ENCODE results near the gene RAD23A.

The RAD23A gene

GRCh38 chr19:12930002-12930645 is 15.5 kb upstream of the RAD23A start:
- Histone ChIP-seq H3K18ac (ENCODE audit: low read depth in 1 of 2, low read length in 2 of 2) (no peak overlapping the region), H3K14ac (ENCODE audit: low read length in 2 of 2) (no peak overlapping the region), H4K8ac (ENCODE audit: low read length) (no peak overlapping the region), H2BK15ac (ENCODE audit: low read depth, poor library complexity, severe bottlenecking) (no peak overlapping the region), H3K9me3 (ENCODE audit: control insufficient read depth, low read length) (no peaks in the 10 kb centered on the region), H3K4me3 (ENCODE audit: insufficient read depth in 1 of 2, low read depth in 1 of 2, low read length in 2 of 2) (no peak overlapping the region), H2AFZ (ENCODE audit: low read depth, low read length) (no peak overlapping the region), H3K36me3 (ENCODE audit: control insufficient read depth in 1 of 2, insufficient read depth in 2 of 2, low read depth in 1 of 2, low read length in 2 of 2) (peaks cover 42 to 51% of the 10 kb centered on the region in 2 experiments), H3K79me1 (replicated peaks; ENCODE audit: low read length, poor library complexity, severe bottlenecking) (peaks cover 27% of the 10 kb centered on the region), H3K4me2 (ENCODE audit: low read length, poor library complexity, severe bottlenecking) (no peak overlapping the region), H2BK5ac (ENCODE audit: low read depth, low read length, poor library complexity, severe bottlenecking) (no peak overlapping the region), H4K91ac (ENCODE audit: low read length) (no peak overlapping the region), H2AK5ac (ENCODE audit: low read length, severe bottlenecking) (no peak overlapping the region), H3K27me3 (ENCODE audit: control insufficient read depth in 1 of 2, insufficient read depth in 1 of 2, low read length in 2 of 2) (no peaks in the 10 kb centered on the region), H3K27ac (ENCODE audit: low read length, poor library complexity, severe bottlenecking) (no peak overlapping the region), H3K23ac (ENCODE audit: low read length in 2 of 2) (no peak overlapping the region), H3K9ac (ENCODE audit: low read length) (no peak overlapping the region), H3K4ac (ENCODE audit: low read depth in 1 of 2, low read length in 2 of 2) (no peak overlapping the region), H2BK120ac (ENCODE audit: low read depth, low read length) (no peak overlapping the region), H3K4me1 (ENCODE audit: control insufficient read depth, insufficient read depth, low read depth, low read length) (peaks cover 12% of the 10 kb centered on the region), H2BK12ac (ENCODE audit: low read length in 2 of 2) (no peak overlapping the region)
- DNase-seq: no peak
- 97% methylated on average over 14 of the region's 19 CpGs for WGBS

- peak overlapping the region; percentile 99 for H3K4me3 ChIP-seq (ENCODE audit: insufficient read depth in 1 of 2, low read depth in 1 of 2, low read length in 2 of 2)
- H3K27ac ChIP-seq (ENCODE audit: low read length, poor library complexity, severe bottlenecking): peak overlapping the region; percentile 27
- peak overlapping the region in 1 of 2 experiments; percentile 66 for H3K23ac ChIP-seq (ENCODE audit: low read length in 2 of 2)
- peak overlapping the region; percentile 97 for H3K9ac ChIP-seq (ENCODE audit: low read length)
- H2AK5ac ChIP-seq (ENCODE audit: low read length, severe bottlenecking): no peak overlapping the region
- peak overlapping the region in 1 of 2 experiments; percentile 82 for H3K4ac ChIP-seq (ENCODE audit: low read depth in 1 of 2, low read length in 2 of 2)
- no peak overlapping the region for H2BK120ac ChIP-seq (ENCODE audit: low read depth, low read length)
- no peaks in the 10 kb centered on the region for H3K9me3 ChIP-seq (ENCODE audit: control insufficient read depth, low read length)
- H3K4me1 ChIP-seq (ENCODE audit: control insufficient read depth, insufficient read depth, low read depth, low read length): peaks cover 17% of the 10 kb centered on the region
- peak overlapping the region in 1 of 2 experiments; percentile 99 for H3K14ac ChIP-seq (ENCODE audit: low read length in 2 of 2)
- H2BK15ac ChIP-seq (ENCODE audit: low read depth, poor library complexity, severe bottlenecking): no peak overlapping the region
- peaks cover 28 to 29% of the 10 kb centered on the region in 2 experiments for H3K36me3 ChIP-seq (ENCODE audit: control insufficient read depth in 1 of 2, insufficient read depth in 2 of 2, low read depth in 1 of 2, low read length in 2 of 2)
- H2BK5ac ChIP-seq (ENCODE audit: low read depth, low read length, poor library complexity, severe bottlenecking): no peak overlapping the region
- peak overlapping the region; percentile 51 for H2AFZ ChIP-seq (ENCODE audit: low read depth, low read length)
- no peak overlapping the region for H4K91ac ChIP-seq (ENCODE audit: low read length)
- no peak overlapping the region for H2BK12ac ChIP-seq (ENCODE audit: low read length in 2 of 2)
- H3K18ac ChIP-seq (ENCODE audit: low read depth in 1 of 2, low read length in 2 of 2): peak overlapping the region; percentile 99
- peak overlapping the region; percentile 35 for H4K8ac ChIP-seq (ENCODE audit: low read length)
- no peak for DNase-seq
- 43% methylated on average over 16 of the region's 16 CpGs for WGBS
- H3K27me3 ChIP-seq (ENCODE audit: control insufficient read depth in 1 of 2, insufficient read depth in 1 of 2, low read length in 2 of 2): no peaks in the 10 kb centered on the region
- peaks cover 23% of the 10 kb centered on the region for H3K79me1 ChIP-seq (replicated peaks; ENCODE audit: low read length, poor library complexity, severe bottlenecking)
- H3K4me2 ChIP-seq (ENCODE audit: low read length, poor library complexity, severe bottlenecking): peak overlapping the region; percentile 78
Measured at GRCh38 chr19:12932392-12933286, 13.0 kb upstream of the RAD23A start.

- Histone ChIP-seq H2BK120ac (ENCODE audit: low read depth, low read length) (no peak within 1 kb of the TSS), H4K91ac (ENCODE audit: low read length) (peak within 1 kb of the TSS; percentile 95), H3K4me2 (ENCODE audit: low read length, poor library complexity, severe bottlenecking) (peak within 1 kb of the TSS; percentile 78), H3K27ac (ENCODE audit: low read length, poor library complexity, severe bottlenecking) (peak within 1 kb of the TSS; percentile 27), H2BK15ac (ENCODE audit: low read depth, poor library complexity, severe bottlenecking) (no peak within 1 kb of the TSS), H2AK5ac (ENCODE audit: low read length, severe bottlenecking) (peak within 1 kb of the TSS; percentile 27), H3K4me1 (ENCODE audit: control insufficient read depth, insufficient read depth, low read depth, low read length) (peaks cover 19% of the 10 kb centered on the region), H3K36me3 (ENCODE audit: control insufficient read depth in 1 of 2, insufficient read depth in 2 of 2, low read depth in 1 of 2, low read length in 2 of 2) (peaks cover 21 to 23% of the 10 kb centered on the region in 2 experiments), H3K79me1 (replicated peaks; ENCODE audit: low read length, poor library complexity, severe bottlenecking) (peaks cover 20% of the 10 kb centered on the region), H2BK12ac (ENCODE audit: low read length in 2 of 2) (peak within 1 kb of the TSS in 1 of 2 experiments; percentile 56), H2AFZ (ENCODE audit: low read depth, low read length) (peak within 1 kb of the TSS; percentile 60), H3K4ac (ENCODE audit: low read depth in 1 of 2, low read length in 2 of 2) (peak within 1 kb of the TSS; percentile 46 to 90), H3K4me3 (ENCODE audit: insufficient read depth in 1 of 2, low read depth in 1 of 2, low read length in 2 of 2) (peak within 1 kb of the TSS; percentile 99), H3K9ac (ENCODE audit: low read length) (peak within 1 kb of the TSS; percentile 97), H3K9me3 (ENCODE audit: control insufficient read depth, low read length) (no peaks in the 10 kb centered on the region), H3K23ac (ENCODE audit: low read length in 2 of 2) (peak within 1 kb of the TSS in 1 of 2 experiments; percentile 66), H3K27me3 (ENCODE audit: control insufficient read depth in 1 of 2, insufficient read depth in 1 of 2, low read length in 2 of 2) (no peaks in the 10 kb centered on the region), H3K14ac (ENCODE audit: low read length in 2 of 2) (peak within 1 kb of the TSS in 1 of 2 experiments; percentile 99), H4K8ac (ENCODE audit: low read length) (peak within 1 kb of the TSS; percentile 98), H3K18ac (ENCODE audit: low read depth in 1 of 2, low read length in 2 of 2) (peak within 1 kb of the TSS; percentile 99), H2BK5ac (ENCODE audit: low read depth, low read length, poor library complexity, severe bottlenecking) (no peak within 1 kb of the TSS)
- DNase-seq: peak; percentile 93
- WGBS: 4% methylated on average over 51 of the region's 51 CpGs
Measured at GRCh38 chr19:12933287-12934072, 12.2 kb upstream of the RAD23A start, which contains the start of gene FARSA. FARSA (minus strand) TSS chr19:12933711; CDS start chr19:12933696, 15 bp downstream.
